HuH-7.5 (cell line): ENCODE data around the gene CERS1.
"Not testable (repeated sequence)": the region's sequence is repeated elsewhere in the genome, so short reads cannot be mapped to it uniquely, and the experiment has no call there.

ENCODE experiments used
- DNase-seq: peaks from one replicate; pipeline ENCODE4 v3.0.0; 2011; ENCODE audit warnings: low spot score

The CERS1 gene

DNA sequence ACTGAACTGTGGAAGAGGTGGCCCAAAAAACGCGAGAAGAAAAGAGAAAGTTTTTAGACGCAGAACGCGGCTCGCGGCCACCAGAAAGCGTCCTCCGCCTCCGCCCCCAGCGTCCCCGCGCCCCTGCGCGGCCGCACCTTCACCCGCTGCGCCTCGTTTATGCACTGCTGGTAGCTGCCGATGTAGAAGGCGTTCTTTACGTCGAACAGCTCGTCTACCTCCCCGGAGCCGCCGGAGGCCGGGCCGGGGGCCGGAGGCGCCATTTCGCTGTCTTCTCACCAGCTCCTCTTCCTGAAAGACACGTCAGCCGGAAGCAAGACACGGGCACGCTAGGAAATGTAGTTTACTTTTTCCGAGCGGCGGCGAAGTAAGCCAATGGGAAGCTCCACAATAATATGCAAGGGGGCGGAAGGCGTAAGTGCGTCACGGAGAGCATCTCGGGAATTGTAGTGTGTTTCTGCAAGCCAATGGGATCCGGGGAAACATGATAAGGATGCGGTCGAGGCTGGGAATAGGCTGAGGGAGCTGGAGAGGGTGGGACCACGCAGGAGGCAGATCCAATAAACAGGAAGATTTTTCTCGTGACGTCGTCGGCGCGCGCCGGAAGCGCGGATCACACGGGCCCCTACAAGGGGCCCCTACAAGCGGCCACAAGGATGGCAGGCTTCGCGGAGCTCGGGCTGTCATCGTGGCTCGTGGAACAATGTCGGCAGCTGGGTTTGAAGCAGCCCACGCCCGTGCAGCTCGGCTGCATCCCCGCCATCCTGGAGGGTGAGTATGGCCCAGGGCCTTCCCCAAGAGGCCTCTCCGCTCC is 23.3 kb upstream of the CERS1 start, which contains the start of the genes COPE and DDX49:
TSS of gene COPE (minus strand) at position 302 of the 814 bp plus-strand sequence. CDS start at position 263, 39 bp downstream.
TSS of gene DDX49 (plus strand) at position 630 of the 814 bp plus-strand sequence. CDS start at position 657, 27 bp downstream.
- DNase-seq = peak; percentile 100

- not testable (repeated sequence) for DNase-seq
Measured at GRCh38 chr19:18917593-18917992, 21.6 kb upstream of the CERS1 start.

- DNase-seq = peak; percentile 77
Measured at GRCh38 chr19:18915639-18916038, 19.7 kb upstream of the CERS1 start.

GRCh38 chr19:18913466-18913865 is 17.5 kb upstream of the CERS1 start:
- no peak for DNase-seq

DNA sequence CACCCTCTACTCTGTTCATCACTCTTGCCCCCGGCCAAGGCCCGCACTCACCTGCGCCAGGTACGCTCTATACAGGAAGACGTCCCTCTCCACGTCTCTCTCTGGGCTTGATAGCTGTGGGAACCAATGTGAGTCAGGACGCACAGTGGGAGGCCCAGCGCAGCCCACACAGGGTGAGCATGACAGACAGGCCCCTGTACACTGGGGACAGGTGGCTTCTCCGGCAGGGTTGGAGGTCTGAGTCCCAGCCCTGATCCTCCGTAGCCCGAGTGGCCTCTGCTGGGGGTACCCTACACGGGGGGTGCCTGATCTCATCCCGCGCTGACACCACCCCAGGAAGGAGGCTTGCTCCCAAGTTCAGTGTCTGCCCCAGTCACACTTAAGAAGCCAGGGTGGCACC is 17.0 kb upstream of the CERS1 start:
- DNase-seq = no peak

DNA sequence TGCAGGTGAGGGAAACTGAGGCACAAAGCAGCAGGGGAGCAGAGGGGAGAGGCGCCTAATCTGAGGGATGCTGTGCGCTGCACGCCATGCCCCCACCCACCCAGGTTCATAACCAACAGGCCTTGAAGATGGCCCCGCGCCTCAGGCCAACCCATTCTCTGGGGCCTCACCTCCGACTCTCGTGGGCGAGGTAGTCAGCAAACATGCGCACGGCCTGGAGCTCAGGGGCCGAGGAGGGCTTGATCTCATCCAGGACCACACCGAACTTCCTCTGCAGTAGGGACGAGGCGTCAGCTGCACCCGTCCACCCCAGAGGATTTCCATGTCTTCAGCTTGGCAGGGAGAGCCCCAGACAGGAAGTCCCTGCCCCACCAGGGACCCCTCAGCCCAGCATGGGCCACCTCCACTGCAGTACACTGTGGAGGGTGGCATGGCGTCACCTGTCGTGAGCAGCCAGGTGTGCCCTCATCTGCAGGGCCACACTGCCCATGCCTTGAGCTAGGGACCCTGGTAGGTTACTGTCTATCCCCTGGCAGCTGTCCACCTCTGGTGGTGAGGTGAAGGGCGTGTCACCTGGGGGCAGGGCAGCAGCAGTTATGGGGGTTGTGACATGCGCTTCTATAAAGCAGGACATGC is 15.0 kb upstream of the CERS1 start:
- DNase-seq = no peak

- no peak for DNase-seq
Measured at GRCh38 chr19:18910010-18910409, 14.1 kb upstream of the CERS1 start.

DNA sequence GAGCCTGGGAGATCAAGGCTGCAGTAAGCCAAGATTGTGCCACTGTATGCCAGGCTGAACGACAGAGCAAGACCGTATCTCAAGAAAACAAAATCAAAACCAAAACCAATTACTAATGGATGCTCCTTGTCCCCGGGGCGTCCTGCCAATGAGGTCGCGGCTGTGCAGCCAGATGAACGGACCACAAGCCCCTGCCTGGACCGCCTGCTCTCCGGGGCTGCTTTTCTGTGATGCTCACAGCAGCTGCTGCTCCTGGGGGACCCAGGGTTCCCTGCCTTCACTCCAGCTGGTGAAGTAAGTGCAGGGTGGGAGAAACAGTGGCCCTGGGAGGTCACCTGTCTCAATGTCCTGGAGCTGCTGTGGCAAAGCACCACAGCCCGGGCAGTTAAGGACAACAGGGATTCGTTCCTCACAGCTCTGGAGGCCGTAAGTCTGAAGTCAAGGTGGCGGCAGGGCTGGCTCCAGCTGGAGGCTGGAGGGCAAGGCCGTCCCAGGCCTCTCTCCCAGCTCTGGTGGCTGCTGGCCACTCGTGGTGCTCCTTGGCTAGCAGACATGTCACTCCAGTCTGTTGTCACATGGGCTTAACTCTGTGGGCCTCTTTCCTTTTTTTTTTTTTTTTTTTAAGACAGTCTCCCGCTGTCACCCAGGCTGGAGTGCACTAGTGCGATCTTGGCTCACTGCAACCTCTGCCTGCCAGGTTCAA is 13.1 kb upstream of the CERS1 start:
- no peak for DNase-seq

DNA sequence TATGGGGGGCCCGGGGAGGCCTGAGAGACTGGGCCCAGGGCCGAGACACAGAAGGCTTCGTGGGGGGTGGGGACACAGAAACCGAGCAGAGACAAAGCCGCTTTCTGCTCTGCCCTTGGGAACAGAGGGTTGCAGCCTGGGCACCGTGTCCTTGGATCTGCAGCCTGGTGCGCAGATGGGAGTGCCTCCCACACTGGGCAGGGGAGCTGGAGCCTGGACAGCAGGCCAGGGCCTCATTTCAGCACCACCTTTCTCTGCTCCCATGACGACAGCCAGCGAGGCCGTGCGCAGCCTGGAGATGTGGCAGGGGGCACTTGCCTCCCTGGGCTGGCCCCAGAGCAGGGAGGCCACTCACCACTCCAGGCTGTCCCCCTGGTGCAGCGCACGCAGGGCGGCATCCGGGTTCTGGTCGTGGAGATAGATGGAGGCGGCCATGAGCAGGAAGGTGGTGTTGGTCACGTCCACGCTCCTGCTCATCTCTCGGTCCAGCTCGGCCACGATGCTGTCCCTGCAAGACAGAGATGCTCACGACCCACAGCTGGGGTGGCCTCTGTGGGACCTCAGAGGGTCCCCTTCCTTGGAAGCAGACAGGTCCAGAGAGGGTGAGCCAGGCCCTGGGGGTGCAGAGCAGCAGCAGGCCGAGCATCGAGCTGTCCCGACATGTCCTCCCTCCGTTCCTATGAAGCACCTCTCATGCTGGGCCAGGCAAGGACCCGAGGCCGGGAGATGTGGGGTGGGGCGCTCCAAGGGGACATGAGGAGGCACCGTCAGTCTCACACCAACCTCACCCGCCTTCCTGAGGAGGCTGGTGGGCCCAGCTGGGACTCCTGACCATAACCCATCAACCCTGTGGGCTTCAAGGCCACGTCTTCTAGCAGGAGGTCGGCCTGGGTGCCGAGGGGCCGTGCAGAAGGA is 10.9 kb upstream of the CERS1 start:
- DNase-seq = no peak

DNA sequence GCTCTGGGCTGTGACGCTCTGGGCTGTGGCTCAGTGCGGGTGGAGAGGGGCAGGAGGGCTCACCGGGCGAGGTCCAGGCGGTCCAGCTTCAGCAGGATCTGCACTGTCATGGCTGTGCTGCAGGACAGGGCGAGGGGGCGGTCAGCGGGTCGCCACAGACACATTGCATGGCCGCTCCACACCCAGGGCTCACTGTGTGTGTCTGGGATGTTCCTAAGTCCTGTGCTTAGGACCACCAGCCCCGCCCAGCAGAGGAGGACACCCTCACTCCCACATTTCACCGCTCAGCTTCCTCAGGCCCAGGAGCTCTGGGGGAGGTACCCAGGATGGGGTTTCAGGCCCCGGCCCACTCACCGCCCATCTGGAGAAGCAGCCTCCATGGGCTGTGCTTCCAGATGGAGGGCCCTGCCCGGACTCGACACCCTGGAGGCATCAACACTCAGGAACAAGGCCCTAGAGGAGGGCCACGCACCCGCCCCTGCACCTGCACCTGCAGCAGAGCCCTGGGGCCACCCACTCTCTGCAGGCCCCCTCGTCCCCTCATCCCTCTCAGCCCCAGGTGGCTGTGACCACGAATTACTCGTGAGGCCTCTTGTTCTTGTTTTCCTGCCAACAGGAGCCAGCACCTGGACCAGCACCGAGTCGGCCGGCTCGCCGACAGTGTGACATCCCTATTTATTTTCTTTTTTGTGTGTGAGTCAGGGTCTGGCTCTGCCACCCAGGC is 9.7 kb upstream of the CERS1 start:
- DNase-seq = no peak

- DNase-seq = no peak
Measured at GRCh38 chr19:18905058-18905456, 9.1 kb upstream of the CERS1 start.

DNA sequence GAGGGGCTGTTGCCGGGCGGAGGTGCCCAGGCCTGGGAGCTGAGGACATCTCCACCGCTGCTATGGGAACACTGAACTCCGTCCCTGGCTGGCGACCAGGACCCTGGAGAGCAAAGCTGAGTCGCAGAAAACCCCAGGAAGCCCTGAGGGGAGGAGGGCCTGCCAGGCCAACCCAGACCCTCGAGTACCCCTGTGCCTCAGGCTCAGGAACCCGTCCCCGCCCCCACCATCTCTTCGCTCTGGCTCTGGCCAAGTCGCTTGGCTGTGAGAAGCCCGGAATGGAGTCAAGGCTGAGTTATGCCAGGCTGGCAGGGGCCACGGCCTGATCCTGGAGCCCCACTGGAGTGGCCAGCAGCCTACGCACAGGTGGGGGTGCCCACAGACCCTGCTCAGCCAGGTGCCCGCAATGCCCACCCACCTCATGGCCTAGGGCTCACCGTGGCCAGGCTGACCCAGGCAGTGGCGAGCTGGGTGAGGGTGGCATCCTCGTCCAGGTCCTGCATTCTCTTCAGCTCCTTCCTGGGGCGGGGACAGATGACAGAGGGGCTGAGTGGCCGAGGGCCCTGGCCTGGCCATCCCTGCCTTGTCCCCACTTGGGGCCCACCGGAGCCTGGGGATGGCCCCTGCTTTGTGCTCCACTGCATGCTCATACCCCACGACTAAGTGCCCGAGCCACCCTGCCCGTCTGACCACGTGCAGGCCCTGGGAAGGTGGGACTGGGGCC is 8.5 kb upstream of the CERS1 start:
- no peak for DNase-seq

- no peak for DNase-seq
Measured at GRCh38 chr19:18903156-18904037, 7.4 kb upstream of the CERS1 start.

DNA sequence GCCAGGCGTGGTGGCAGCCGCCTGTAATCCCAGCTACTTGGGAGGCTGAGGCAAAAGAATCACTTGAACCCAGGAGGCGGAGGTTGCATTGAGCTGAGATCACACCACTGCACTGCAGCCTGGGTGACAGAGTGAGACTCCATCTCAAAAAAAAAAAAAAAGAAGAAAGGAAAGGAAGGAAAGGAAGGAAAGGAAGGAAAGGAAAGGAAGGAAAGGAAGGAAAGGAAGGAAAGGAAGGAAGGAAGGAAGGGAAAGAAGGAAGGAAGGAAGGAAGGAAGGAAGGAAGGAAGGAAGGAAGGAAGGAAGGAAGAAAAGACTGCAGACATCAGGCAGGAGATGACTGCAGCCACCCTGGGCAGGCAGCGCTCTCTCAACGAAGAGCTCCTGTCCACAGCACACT is 6.6 kb upstream of the CERS1 start:
- not testable (repeated sequence) for DNase-seq

DNA sequence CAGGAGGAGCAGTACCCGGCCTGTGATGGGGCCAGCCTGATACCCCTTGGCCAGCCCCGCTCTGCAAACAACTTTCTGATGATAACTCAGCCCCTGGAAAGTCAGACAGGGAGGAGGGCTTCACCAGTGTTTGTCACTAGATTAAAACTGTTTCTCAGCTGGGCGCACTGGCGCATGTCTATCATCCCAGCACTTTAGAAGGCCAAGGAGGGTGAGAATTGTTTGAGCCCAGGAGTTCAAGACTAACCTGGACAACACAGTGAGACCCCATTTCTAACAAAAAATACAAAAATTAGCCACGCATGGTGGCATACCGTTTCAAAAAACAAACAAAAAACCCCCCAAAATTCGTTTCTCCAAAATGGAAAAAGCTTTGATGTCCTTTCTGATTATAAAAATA is 5.5 kb upstream of the CERS1 start:
- DNase-seq = no peak

DNA sequence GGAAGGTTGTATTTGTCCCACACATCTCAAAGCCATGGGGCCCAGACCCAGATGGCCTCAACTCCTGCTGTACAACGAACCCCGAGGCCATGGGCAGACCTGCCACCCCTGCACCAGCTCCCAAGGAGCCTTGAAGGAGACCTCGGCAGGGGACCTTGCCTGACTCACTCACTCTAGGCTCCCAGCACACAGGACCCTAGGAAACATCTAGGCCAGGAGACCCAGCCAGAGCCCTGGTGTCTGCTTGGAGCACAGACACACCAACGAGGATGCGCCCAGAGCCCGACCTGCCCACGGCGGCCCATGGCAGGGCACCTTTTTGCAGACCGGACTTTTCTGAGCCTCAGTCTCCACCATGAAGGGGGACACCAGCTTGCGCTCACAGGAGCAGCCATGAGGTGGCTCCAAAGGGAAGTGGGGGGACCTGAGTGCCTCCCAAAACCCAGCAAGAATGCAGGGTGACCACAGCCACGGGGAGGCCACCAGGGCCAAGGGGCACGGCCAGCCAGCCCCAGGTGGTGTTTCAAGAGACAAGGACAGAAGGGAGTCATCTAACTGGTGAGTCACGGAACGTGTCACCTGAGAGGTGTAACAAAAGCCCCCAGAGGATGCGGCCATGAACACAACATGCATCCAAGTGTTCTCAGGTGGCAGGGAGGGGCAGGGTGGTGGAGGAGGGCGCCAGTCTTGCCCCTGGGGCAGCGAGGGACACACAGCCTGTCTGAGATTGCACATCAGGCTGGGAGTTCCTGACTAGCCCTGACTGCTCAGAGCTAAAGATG is 4.9 kb upstream of the CERS1 start:
- DNase-seq = no peak

DNA sequence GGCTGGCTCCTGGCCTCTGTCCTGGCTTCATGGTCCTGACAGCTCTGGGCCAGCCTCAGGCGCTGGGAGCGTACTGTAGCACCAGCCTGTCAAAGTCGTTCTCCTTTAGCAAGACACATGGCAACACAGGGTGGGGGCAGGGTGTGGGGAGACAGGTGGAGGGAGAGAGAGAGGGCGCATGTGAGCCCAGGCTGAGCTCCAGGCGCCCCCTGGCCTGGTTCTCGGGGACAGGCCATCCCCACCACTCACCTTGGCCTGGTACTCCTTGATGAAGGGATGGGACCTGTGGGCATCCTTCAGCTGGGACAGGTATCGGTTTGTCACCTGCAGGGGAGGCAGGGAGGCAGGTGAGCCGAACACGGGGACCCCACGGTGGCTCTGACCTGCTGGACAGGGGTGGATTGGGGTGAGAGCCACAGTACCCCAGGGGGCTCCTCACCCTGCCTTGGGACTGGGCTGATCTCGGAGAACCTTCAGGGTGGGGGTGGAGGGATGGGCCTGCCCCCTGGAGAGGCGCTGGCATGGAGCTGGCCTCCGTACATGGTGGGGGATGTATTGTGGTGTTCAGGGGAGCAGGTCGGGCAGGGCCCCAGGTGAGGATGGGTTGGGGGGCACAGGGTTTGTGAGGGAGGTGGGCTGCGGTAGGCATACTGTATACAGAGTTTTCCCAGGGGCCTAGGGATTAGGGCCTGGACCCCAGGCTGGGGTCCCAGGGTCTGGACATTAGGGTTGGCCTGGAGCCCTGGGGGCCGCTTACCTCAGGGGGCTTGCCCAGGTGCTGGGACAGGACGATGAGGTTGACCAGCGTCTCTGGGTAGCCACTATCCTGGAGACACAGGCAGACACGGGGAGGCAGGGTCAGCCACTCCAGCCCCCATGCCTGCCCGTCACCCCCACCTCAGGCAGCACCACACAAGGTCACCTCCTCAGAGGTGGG is 3.9 kb upstream of the CERS1 start:
- DNase-seq = no peak
